OCI-LY7 (cell line): ENCODE data around the gene C11orf71. TPM values are rescaled to one million over a fixed set of nuclear protein-coding genes. Genes with fewer than 3 reads are reported as not detected.

ENCODE experiments used
- BruUV-seq: library from RNA; stranded (reverse); fragments of 400-500 nt; replicated peaks from 2 replicates; lab custom pipeline; 2021; lab: Mats Ljungman, UMichigan
- CTCF ChIA-PET: fragments of 300-600 bp; sonication (Branson Sonifier 250); formaldehyde crosslinking; loops from one replicate; lab custom pipeline; 2022; ENCODE audit warnings: antibody characterized with exemption; ENCODE audit not compliant: unreplicated experiment; lab: Charles Lee
- POLR2A ChIA-PET: fragments of 300-600 bp; sonication (Branson Sonifier 250); formaldehyde crosslinking; loops from one replicate; lab custom pipeline; 2022; ENCODE audit warnings: antibody characterized with exemption; lab: Charles Lee
- DNase-seq: peaks from one replicate; pipeline ENCODE4 v3.0.0-alpha.2; 2015; ENCODE audit warnings: low spot score
- H2AFZ ChIP-seq: fragments of 200-600 bp; sonication (generic), shearing (Covaris generic); 2 replicates; pipeline ENCODE4 v1.6.1; 2014; ENCODE audit warnings: mild to moderate bottlenecking, antibody characterized with exemption, low read length, moderate library complexity
- H3K27ac ChIP-seq: fragments of 200-600 bp; sonication (generic); 2 replicates; pipeline ENCODE4 v1.5.1; 2014; ENCODE audit warnings: mixed run types, low read depth, mild to moderate bottlenecking, moderate library complexity, low read length, inconsistent platforms; ENCODE audit not compliant: poor library complexity, severe bottlenecking
- H3K36me3 ChIP-seq: fragments of 200-600 bp; sonication (generic); 2 replicates; pipeline ENCODE4 v1.6.1; 2014; ENCODE audit warnings: mild to moderate bottlenecking, antibody characterized with exemption, low read length, moderate library complexity, mixed read lengths; ENCODE audit not compliant: insufficient read depth
- H3K4me1 ChIP-seq: fragments of 200-600 bp; sonication (generic); 2 replicates; pipeline ENCODE4 v1.5.1; 2014; ENCODE audit warnings: mild to moderate bottlenecking, low read length; ENCODE audit not compliant: insufficient read depth, poor library complexity, severe bottlenecking
- H3K4me2 ChIP-seq: fragments of 200-600 bp; sonication (generic); 2 replicates; pipeline ENCODE4 v1.6.1; 2014; ENCODE audit warnings: mild to moderate bottlenecking, low read length
- H3K4me3 ChIP-seq: fragments of 200-600 bp; sonication (generic); 2 replicates; pipeline ENCODE4 v1.5.1; 2014; ENCODE audit warnings: mild to moderate bottlenecking, low read depth, low read length; ENCODE audit not compliant: poor library complexity, severe bottlenecking
- H3K79me2 ChIP-seq: fragments of 200-600 bp; sonication (generic); 2 replicates; pipeline ENCODE4 v1.6.1; 2016; ENCODE audit warnings: low read depth, mild to moderate bottlenecking, low read length, moderate library complexity, mixed read lengths; ENCODE audit not compliant: insufficient read depth
- H3K9me2 ChIP-seq: fragments of 200-600 bp; sonication (generic); 2 replicates; pipeline ENCODE4 v1.6.1; 2016; ENCODE audit warnings: mild to moderate bottlenecking, low read length, mixed read lengths; ENCODE audit not compliant: insufficient read depth
- H3K9me3 ChIP-seq: fragments of 200-600 bp; sonication (generic); 2 replicates; pipeline ENCODE4 v1.6.1; 2014; ENCODE audit warnings: mild to moderate bottlenecking, mixed run types, low read length, mixed read lengths
- H4K20me1 ChIP-seq: fragments of 200-600 bp; sonication (generic); 2 replicates; pipeline ENCODE4 v1.6.1; 2014; ENCODE audit warnings: mild to moderate bottlenecking, antibody characterized with exemption, low read length, moderate library complexity, mixed read lengths; ENCODE audit not compliant: insufficient read depth
- EZH2phosphoT487 ChIP-seq: fragments of 200-600 bp; sonication (generic); IDR thresholded peaks from 2 replicates; pipeline ENCODE4 v1.6.1; 2018; ENCODE audit warnings: low read depth, borderline replicate concordance, mild to moderate bottlenecking, mixed run types, antibody characterized with exemption, low read length, moderate library complexity, mixed read lengths
- intact Hi-C: fragments of 100-400 bp; cut with micrococcal nuclease; formaldehyde crosslinking; loops from one replicate; pipeline ENCODE4 v1.10.0; 2022; ENCODE audit not compliant: unreplicated experiment
- total RNA-seq, 2 experiments: library from RNA; depleted of rRNA in 1 of 2; stranded (reverse); fragments of >200 nt in 1 of 2; shearing (Covaris generic) in 1 of 2; gene quantifications; 2 replicates each; pipeline ENCODE4 v1.2.3, GENCODE V29; 2014 to 2022
- TF ChIP-seq, protein P1 (sequence below): fragments of 200-600 bp; sonication (generic); conservative IDR thresholded peaks from 2 replicates; pipeline ENCODE4 v1.5.1; 2014; ENCODE audit warnings: mild to moderate bottlenecking, antibody characterized with exemption, low read length, moderate library complexity, mixed read lengths

C11orf71 gene
- total RNA-seq, 2 experiments from 2014 or later = 12.8 to 28.7 TPM

DNA sequence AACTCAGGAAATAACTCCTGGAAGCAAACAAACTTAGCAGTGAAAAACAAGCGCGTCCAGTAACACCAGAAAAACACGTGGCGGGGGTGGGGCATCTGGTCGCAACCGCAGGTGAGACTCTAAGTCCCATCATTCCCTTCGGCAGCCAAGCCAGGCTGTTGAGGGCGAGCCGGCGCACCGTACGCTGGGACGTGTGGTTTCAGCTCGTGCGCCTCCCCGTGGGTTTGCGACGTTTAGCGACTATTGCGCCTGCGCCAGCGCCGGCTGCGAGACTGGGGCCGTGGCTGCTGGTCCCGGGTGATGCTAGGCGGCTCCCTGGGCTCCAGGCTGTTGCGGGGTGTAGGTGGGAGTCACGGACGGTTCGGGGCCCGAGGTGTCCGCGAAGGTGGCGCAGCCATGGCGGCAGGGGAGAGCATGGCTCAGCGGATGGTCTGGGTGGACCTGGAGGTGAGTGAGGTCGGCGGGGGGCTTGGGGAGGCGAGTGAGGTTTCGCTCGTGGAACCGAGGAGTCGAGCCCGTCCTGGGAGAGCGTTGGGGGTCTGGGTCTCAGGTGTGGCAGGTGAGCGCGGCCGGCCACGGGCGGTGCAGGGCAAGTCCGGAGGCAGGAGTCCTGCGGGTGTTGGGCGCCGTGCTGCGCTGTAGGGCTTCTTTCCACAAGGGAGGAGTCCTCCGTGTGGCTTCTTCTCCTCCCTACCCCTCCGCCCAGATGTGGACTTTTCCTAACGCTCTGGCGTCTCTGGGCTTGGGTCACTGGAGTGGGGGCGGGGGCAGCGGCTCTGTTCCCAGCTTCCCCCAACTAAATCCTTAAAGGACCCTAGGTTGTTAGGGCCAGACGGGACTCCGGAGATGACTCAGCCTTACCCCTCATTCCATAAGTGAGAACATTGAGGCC lies 39.2 kb upstream of the C11orf71 start, which contains the start of gene REXO2:
REXO2 (plus strand) TSS at position 239 of the 892 bp plus-strand sequence; CDS start at position 301, 62 bp downstream.
- Histone ChIP-seq H2AFZ (peak within 1 kb of the TSS; percentile 96), H3K4me1 (peaks cover 21% of the 10 kb centered on the region), H3K27ac (no peak within 1 kb of the TSS), H3K9me2 (0 out of 2 replicates have a peak, but pooled peaks cover 3% of the 10 kb centered on the region), H3K79me2 (peaks cover 16% of the 10 kb centered on the region; the same call in 1 of the 2 replicates), H3K4me3 (peak within 1 kb of the TSS; percentile 91), H3K9me3 (no peaks in the 10 kb centered on the region), H3K36me3 (peaks cover 10% of the 10 kb centered on the region), H3K4me2 (peak within 1 kb of the TSS; percentile 88), H4K20me1 (no peaks in the 10 kb centered on the region)
- BruUV-seq = no TSS peak
- ChIA-PET POLR2A (interaction anchor here (0.7 to 1.3 kb wide), 2 partner anchors 43 to 131 kb away, joined by 3 to 4 read pairs; no protein-coding TSS in a partner anchor), CTCF (no interaction called here)
- intact Hi-C loops = loop anchor here (1.0 kb wide), 1 partner anchor 39 kb away; the partner anchor contains the start of genes C11orf71 and RBM7
- TF ChIP-seq EZH2phosphoT487 = no peak
- TF ChIP-seq, protein P1, sequence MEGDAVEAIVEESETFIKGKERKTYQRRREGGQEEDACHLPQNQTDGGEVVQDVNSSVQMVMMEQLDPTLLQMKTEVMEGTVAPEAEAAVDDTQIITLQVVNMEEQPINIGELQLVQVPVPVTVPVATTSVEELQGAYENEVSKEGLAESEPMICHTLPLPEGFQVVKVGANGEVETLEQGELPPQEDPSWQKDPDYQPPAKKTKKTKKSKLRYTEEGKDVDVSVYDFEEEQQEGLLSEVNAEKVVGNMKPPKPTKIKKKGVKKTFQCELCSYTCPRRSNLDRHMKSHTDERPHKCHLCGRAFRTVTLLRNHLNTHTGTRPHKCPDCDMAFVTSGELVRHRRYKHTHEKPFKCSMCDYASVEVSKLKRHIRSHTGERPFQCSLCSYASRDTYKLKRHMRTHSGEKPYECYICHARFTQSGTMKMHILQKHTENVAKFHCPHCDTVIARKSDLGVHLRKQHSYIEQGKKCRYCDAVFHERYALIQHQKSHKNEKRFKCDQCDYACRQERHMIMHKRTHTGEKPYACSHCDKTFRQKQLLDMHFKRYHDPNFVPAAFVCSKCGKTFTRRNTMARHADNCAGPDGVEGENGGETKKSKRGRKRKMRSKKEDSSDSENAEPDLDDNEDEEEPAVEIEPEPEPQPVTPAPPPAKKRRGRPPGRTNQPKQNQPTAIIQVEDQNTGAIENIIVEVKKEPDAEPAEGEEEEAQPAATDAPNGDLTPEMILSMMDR = no peak
- DNase-seq = peak; percentile 96

DNA sequence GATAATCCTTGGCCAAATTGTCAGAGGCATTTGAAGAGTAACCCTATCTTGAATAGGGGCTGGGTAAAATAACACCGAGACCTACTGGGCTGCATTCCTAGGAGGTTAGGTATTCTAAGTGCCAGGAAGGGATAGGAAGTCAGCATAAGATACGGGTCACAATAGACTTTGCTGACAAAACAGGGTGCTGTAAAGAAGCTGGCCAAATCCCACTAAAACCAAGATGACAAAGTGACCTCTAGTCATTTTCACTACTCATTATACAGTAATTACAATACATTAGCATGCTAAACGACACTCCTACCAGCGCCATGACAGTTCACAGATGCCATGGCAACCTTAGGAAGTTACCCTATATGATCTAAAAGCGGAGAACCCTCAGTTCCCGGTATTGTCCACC lies 38.0 kb upstream of the C11orf71 start:
- Histone ChIP-seq H3K4me3 (no peak overlapping the region), H3K4me2 (peak overlapping the region; percentile 62; the same call in 1 of the 2 replicates), H2AFZ (peak overlapping the region; percentile 96; the same call in 1 of the 2 replicates), H3K9me2 (0 out of 2 replicates have a peak, but pooled peaks cover 3% of the 10 kb centered on the region), H3K79me2 (peaks cover 16% of the 10 kb centered on the region; the same call in 1 of the 2 replicates), H4K20me1 (no peaks in the 10 kb centered on the region), H3K27ac (no peak overlapping the region), H3K36me3 (no peaks in the 10 kb centered on the region), H3K4me1 (peaks cover 21% of the 10 kb centered on the region), H3K9me3 (no peaks in the 10 kb centered on the region)
- ChIA-PET POLR2A (interaction anchor here (0.6 to 1.3 kb wide), 2 partner anchors 44 to 48 kb away, joined by 4 read pairs; no protein-coding TSS in a partner anchor), CTCF (no interaction called here)
- intact Hi-C loops = no loop called here
- no peak for DNase-seq
- BruUV-seq = no TSS peak
- TF ChIP-seq, protein P1 = no peak
- TF ChIP-seq EZH2phosphoT487 = no peak
